ENCODE results near the gene ITPKB. TPM values are rescaled to one million over a fixed set of nuclear protein-coding genes. Genes with fewer than 3 reads are reported as not detected.

ITPKB gene
- total RNA-seq, 2 experiments from 2014 or later, result 40.9 to 43.4 TPM

DNA sequence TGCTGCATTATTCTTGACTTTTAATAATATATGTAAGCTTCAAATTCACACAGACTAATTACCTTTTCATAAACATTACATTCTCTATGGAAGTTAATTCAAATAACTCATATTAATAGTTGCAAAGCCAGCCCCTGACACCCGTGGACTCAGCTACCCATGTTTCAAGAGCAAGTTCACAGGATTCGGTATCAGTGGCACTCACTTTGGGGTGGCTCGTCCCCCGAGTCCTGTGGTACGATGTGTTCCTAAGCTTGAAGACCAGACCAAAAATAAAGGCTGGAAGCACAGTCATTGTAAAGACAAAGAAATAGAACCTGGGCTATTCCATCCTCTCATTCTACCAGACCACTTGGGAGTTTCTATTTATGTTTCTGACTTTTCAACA is 70.9 kb downstream of the ITPKB start:
- H3K9me3 Mint-ChIP-seq (ENCODE audit: low read depth), result no peaks in the 10 kb centered on the region
- H3K4me1 Mint-ChIP-seq, result peaks cover 58% of the 10 kb centered on the region
- CTCF ChIA-PET, result interaction anchor here (0.9 to 1.9 kb wide), 7 partner anchors 9 to 161 kb away, joined by 3 to 6 read pairs (median 3); no protein-coding TSS in a partner anchor
- peaks cover 20% of the 10 kb centered on the region for H3K36me3 Mint-ChIP-seq
- no peaks in the 10 kb centered on the region for H3K27me3 Mint-ChIP-seq
- H3K4me3 Mint-ChIP-seq, result no peak overlapping the region
- ATAC-seq, result no peak
- H3K27ac Mint-ChIP-seq, result no peak overlapping the region
- no peak for DNase-seq

GRCh38 chr1:226666692-226667091 is 72.4 kb downstream of the ITPKB start:
- H3K4me3 Mint-ChIP-seq, result no peak overlapping the region
- no peaks in the 10 kb centered on the region for H3K9me3 Mint-ChIP-seq (ENCODE audit: low read depth)
- no peaks in the 10 kb centered on the region for H3K27me3 Mint-ChIP-seq
- no peak for ATAC-seq
- H3K36me3 Mint-ChIP-seq, result peaks cover 9% of the 10 kb centered on the region
- no peak for DNase-seq
- H3K4me1 Mint-ChIP-seq, result peaks cover 64% of the 10 kb centered on the region
- CTCF ChIA-PET, result no interaction called here
- no peak overlapping the region for H3K27ac Mint-ChIP-seq

- DNase-seq (no peak), ATAC-seq (no peak)
- Mint-ChIP-seq H3K27ac (no peak overlapping the region), H3K36me3 (peaks cover 4% of the 10 kb centered on the region), H3K9me3 (ENCODE audit: low read depth) (no peaks in the 10 kb centered on the region), H3K4me1 (peaks cover 65% of the 10 kb centered on the region), H3K27me3 (no peaks in the 10 kb centered on the region), H3K4me3 (no peak overlapping the region)
- CTCF ChIA-PET, result interaction anchor here (1.0 kb wide), 1 partner anchor 21 kb away, joined by 4 read pairs; no protein-coding TSS in a partner anchor
These were observed 72.9 kb downstream of the ITPKB start for GRCh38 chr1:226666164-226666506.

DNA sequence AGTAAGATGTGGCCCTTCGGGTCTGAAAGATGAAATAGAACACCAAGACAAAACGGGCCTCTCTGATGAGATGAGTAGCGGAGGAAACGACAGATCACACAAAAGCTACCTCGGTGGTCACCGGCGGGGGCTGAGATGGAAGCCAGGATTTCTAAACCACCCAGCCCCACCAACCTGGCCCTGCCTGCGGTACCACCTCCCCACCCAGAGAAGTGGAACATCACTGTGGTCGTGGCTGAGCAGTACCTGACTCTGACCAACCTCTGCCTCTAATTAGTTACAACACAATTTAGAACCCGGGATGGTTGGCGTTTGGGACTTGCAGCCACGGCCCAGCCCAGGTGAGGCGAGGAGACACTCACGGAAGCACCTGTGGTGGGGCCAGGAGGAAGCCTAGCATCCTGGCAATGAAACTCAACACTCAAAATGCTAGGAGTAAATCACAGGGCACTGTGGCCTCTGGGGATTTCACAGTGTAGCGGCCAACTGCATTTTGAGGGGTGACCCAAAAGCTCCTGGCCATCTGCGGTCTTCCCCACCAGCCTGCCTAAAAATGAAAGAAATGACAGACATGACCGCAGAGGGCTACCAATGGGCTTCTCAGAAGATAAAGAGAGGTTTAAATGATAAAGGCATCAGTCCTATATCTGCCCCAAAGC is 73.4 kb downstream of the ITPKB start:
- CTCF ChIA-PET, result interaction anchor here (1.0 to 1.5 kb wide), 2 partner anchors 22 to 64 kb away, joined by 4 read pairs; no protein-coding TSS in a partner anchor
- ATAC-seq, result no peak
- DNase-seq, result no peak
- Mint-ChIP-seq H3K27ac (no peak overlapping the region), H3K4me3 (no peak overlapping the region), H3K27me3 (no peaks in the 10 kb centered on the region), H3K36me3 (peaks cover 1% of the 10 kb centered on the region), H3K4me1 (peaks cover 70% of the 10 kb centered on the region), H3K9me3 (ENCODE audit: low read depth) (no peaks in the 10 kb centered on the region)

DNA sequence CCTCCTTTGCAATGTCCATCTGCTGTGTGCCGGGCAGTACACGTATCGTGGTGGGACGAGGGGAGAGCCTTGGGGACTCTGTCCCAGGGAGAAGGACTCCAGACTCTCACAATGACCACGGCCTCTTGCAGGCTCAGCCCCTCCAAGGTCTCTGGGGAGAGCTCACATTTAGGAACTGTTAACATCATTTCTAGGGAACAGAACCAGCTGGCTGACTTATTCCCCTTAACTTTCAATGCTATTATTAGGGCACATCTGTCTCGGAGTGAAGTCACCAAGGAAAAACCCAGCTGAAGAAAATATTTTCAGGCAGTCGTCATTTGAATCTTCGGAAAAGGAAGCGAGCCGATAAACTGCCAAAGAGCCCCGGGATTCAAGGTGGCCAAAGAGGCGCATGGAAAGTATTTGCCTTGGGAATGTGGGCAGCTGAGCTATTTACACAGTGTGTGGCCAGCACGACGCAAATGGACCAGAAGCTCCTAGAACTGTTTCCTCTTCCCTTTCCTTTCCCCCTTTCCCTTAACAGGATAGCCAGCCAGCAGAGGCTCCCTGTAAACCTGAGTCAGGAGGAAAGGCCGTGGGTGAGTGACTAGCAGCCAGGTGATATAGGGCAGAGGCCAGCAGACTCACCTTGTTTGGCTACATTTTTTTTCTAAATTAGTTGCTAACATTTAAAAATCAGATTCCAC is 74.5 kb downstream of the ITPKB start:
- CTCF ChIA-PET, result interaction anchor here (0.6 to 1.5 kb wide), 8 partner anchors 10 to 71 kb away, joined by 3 to 7 read pairs (median 4); no protein-coding TSS in a partner anchor
- peaks cover 1% of the 10 kb centered on the region for H3K36me3 Mint-ChIP-seq
- DNase-seq (no peak), ATAC-seq (no peak)
- H3K27me3 Mint-ChIP-seq, result no peaks in the 10 kb centered on the region
- H3K4me1 Mint-ChIP-seq, result peaks cover 78% of the 10 kb centered on the region
- peak overlapping the region; percentile 84 for H3K27ac Mint-ChIP-seq
- no peak overlapping the region for H3K4me3 Mint-ChIP-seq
- no peaks in the 10 kb centered on the region for H3K9me3 Mint-ChIP-seq (ENCODE audit: low read depth)

DNA sequence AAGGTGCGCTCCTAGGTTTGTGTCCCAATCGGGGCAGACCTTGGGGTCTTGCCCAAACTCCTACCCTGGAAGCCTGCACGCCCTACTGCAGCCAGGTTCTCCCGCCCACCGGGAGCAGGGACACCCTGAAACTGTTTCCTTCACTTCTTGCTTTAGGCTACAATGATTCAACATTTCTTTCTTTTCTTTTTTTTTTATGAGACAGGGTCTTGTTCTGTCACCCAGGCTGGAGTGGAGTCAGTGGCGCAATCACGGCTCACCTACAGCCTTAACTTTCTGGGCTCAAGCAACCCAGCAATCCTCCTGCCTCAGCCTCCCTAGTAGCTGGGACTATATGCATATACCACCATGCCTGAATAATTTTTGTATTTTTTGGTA is 75.8 kb downstream of the ITPKB start:
- DNase-seq, result no peak
- Mint-ChIP-seq H3K27ac (peak overlapping the region; percentile 84), H3K9me3 (ENCODE audit: low read depth) (no peaks in the 10 kb centered on the region), H3K4me1 (peaks cover 83% of the 10 kb centered on the region), H3K36me3 (no peaks in the 10 kb centered on the region), H3K27me3 (no peaks in the 10 kb centered on the region), H3K4me3 (peak overlapping the region; percentile 42)
- CTCF ChIA-PET, result interaction anchor here (1.1 to 3.1 kb wide), 13 partner anchors 10 to 76 kb away, joined by 3 to 13 read pairs (median 5); partner anchors contain the start of gene ITPKB
- no peak for ATAC-seq

DNA sequence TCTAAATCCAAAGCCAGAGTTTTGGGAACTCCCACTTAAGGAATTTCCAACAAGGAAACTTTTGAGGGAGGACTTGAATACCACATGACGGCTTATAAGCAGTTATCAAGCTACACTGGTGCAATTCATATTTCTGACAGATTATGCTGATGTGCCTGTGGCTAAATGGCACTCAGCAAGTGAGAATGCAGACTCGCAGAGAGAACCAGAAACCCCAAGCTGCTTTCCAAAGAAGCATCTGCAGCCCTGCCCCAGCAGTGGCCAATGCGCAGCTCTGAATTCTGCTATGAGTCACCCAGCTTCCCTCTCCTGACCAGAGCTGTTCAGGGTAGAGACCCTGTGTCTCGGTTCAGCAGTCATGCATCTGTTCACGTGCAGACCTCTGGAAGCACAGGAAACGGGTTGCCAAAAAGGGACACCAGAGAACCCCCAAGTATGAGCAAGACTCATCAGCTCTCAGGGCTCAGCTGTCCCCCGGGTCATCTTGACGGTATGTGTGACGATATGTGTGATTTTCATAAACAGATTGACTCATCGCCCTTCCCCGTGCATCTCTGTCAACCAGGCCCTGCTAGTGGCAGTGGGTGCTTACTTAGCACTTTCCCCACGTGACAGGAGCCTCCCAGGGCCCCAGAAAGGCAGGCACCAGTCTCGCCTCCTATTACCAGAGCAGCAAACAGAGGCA is 76.3 kb downstream of the ITPKB start:
- H3K4me3 Mint-ChIP-seq, result peak overlapping the region; percentile 42
- DNase-seq (peak; percentile 96), ATAC-seq (peak; percentile 94)
- H3K36me3 Mint-ChIP-seq, result no peaks in the 10 kb centered on the region
- H3K27me3 Mint-ChIP-seq, result no peaks in the 10 kb centered on the region
- peaks cover 86% of the 10 kb centered on the region for H3K4me1 Mint-ChIP-seq
- CTCF ChIA-PET, result interaction anchor here (0.6 to 3.1 kb wide), 15 partner anchors 9 to 77 kb away, joined by 3 to 13 read pairs (median 5); partner anchors contain the start of gene ITPKB
- peak overlapping the region; percentile 84 for H3K27ac Mint-ChIP-seq
- H3K9me3 Mint-ChIP-seq (ENCODE audit: low read depth), result no peaks in the 10 kb centered on the region

GRCh38 chr1:226661965-226662364 is 77.1 kb downstream of the ITPKB start:
- H3K27ac Mint-ChIP-seq, result peak overlapping the region; percentile 84
- no peaks in the 10 kb centered on the region for H3K27me3 Mint-ChIP-seq
- no peak for DNase-seq
- H3K4me1 Mint-ChIP-seq, result peaks cover 90% of the 10 kb centered on the region
- H3K4me3 Mint-ChIP-seq, result no peak overlapping the region
- no peaks in the 10 kb centered on the region for H3K9me3 Mint-ChIP-seq (ENCODE audit: low read depth)
- H3K36me3 Mint-ChIP-seq, result no peaks in the 10 kb centered on the region
- no peak for ATAC-seq
- CTCF ChIA-PET, result interaction anchor here (0.6 to 3.1 kb wide), 13 partner anchors 9 to 78 kb away, joined by 3 to 13 read pairs (median 5); partner anchors contain the start of gene ITPKB

DNA sequence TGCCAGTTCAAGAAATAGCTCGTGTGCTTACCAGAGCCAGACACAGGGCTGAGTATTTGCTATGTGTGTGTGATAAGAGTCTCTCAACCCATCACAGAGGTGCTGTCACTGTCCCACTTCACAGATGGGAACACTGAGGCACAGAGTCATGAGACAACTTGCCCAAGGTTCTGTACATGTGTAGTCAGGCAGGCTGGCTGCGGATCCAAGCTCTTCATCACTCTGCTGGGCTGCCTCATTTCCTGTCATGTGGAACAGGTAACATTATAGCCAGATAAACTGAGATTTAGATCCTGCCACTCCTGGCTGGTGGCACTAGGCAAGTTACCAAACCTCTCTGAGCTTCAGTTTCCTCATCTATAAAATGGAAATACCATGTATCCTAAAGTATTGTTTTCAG is 77.8 kb downstream of the ITPKB start:
- Mint-ChIP-seq H3K4me3 (no peak overlapping the region), H3K9me3 (ENCODE audit: low read depth) (no peaks in the 10 kb centered on the region), H3K27me3 (no peaks in the 10 kb centered on the region), H3K36me3 (no peaks in the 10 kb centered on the region), H3K4me1 (peaks cover 90% of the 10 kb centered on the region), H3K27ac (peak overlapping the region; percentile 90)
- ATAC-seq (no peak), DNase-seq (no peak)
- CTCF ChIA-PET, result interaction anchor here (0.7 to 3.1 kb wide), 6 partner anchors 12 to 222 kb away, joined by 3 to 12 read pairs (median 4); no protein-coding TSS in a partner anchor

- H3K27ac Mint-ChIP-seq, result peak overlapping the region; percentile 90
- H3K27me3 Mint-ChIP-seq, result no peaks in the 10 kb centered on the region
- DNase-seq (no peak), ATAC-seq (no peak)
- no peaks in the 10 kb centered on the region for H3K36me3 Mint-ChIP-seq
- H3K4me1 Mint-ChIP-seq, result peaks cover 90% of the 10 kb centered on the region
- no peak overlapping the region for H3K4me3 Mint-ChIP-seq
- no peaks in the 10 kb centered on the region for H3K9me3 Mint-ChIP-seq (ENCODE audit: low read depth)
- CTCF ChIA-PET, result interaction anchor here (0.7 to 3.1 kb wide), 8 partner anchors 11 to 223 kb away, joined by 3 to 12 read pairs (median 4); no protein-coding TSS in a partner anchor
These were observed 78.5 kb downstream of the ITPKB start for GRCh38 chr1:226660410-226661182.

- Mint-ChIP-seq H3K4me3 (no peak overlapping the region), H3K36me3 (no peaks in the 10 kb centered on the region), H3K27ac (peak overlapping the region; percentile 90), H3K27me3 (no peaks in the 10 kb centered on the region), H3K9me3 (ENCODE audit: low read depth) (no peaks in the 10 kb centered on the region), H3K4me1 (peaks cover 91% of the 10 kb centered on the region)
- ATAC-seq (no peak), DNase-seq (no peak)
- CTCF ChIA-PET, result no interaction called here
These were observed 79.4 kb downstream of the ITPKB start for GRCh38 chr1:226659641-226660040.

- Mint-ChIP-seq H3K9me3 (ENCODE audit: low read depth) (no peaks in the 10 kb centered on the region), H3K4me1 (peaks cover 91% of the 10 kb centered on the region), H3K4me3 (no peak overlapping the region), H3K27me3 (no peaks in the 10 kb centered on the region), H3K36me3 (no peaks in the 10 kb centered on the region), H3K27ac (no peak overlapping the region)
- no peak for ATAC-seq
- no peak for DNase-seq
- CTCF ChIA-PET, result no interaction called here
These were observed 79.9 kb downstream of the ITPKB start for GRCh38 chr1:226659136-226659535.
